ENCODE measurements around the gene GPR135. TPM values are rescaled to one million over a fixed set of nuclear protein-coding genes. Genes with fewer than 3 reads are reported as not detected.

GPR135 gene
- polyA plus RNA-seq, 2 of the 4 experiments (the other 2 are of a cell fraction) = 1.5 to 3.6 TPM

- TF ChIP-seq ATOH8 (CRISPR knock-in tag; IDR thresholded peaks at IDR 0.05; ENCODE audit: low read depth) (no peak), FOSL2 (IDR thresholded peaks at IDR 0.05) (peak; percentile 40; the same call in 1 of the 2 replicates), FOSL2 (CRISPR knock-in tag; IDR thresholded peaks at IDR 0.05) (peak; percentile 66), HDAC2 (IDR thresholded peaks at IDR 0.05) (no peak), KDM5A (IDR thresholded peaks at IDR 0.05) (no peak), CBX2 (IDR thresholded peaks at IDR 0.05; ENCODE audit: borderline replicate concordance, low read depth) (no peak), JUNB (IDR thresholded peaks at IDR 0.05) (peak; percentile 84), EP300 (IDR thresholded peaks at IDR 0.05) (peak; percentile 45 to 60; a peak in 2 of 5 replicates), HMGXB4 (CRISPR knock-in tag; IDR thresholded peaks at IDR 0.05; ENCODE audit: borderline replicate concordance) (no peak), EHMT2 (IDR thresholded peaks at IDR 0.05; ENCODE audit: low read depth) (no peak), ZC3H11A (IDR thresholded peaks at IDR 0.05) (no peak), RAD21 (conservative IDR thresholded peaks at IDR 0.05 in 1 of 2, IDR thresholded peaks at IDR 0.05 in 1 of 2) (no peak), EHF (CRISPR knock-in tag; IDR thresholded peaks at IDR 0.05) (no peak), CBX8 (IDR thresholded peaks at IDR 0.05) (no peak), MYC (IDR thresholded peaks at IDR 0.05; ENCODE audit: borderline replicate concordance, low read length) (no peak), ZNF302 (CRISPR knock-in tag; IDR thresholded peaks at IDR 0.05) (no peak), MAFK (IDR thresholded peaks at IDR 0.05; ENCODE audit: partially characterized antibody) (no peak), E2F6 (IDR thresholded peaks at IDR 0.05; ENCODE audit: borderline replicate concordance, low read depth) (no peak), KDM1A (IDR thresholded peaks at IDR 0.05; ENCODE audit: low read depth) (no peak), GATA3 (IDR thresholded peaks at IDR 0.05; ENCODE audit: borderline replicate concordance) (peak; percentile 63; the same call in 1 of the 2 replicates), FOXS1 (CRISPR knock-in tag; IDR thresholded peaks at IDR 0.05) (no peak), TP53 (CRISPR knock-in tag; IDR thresholded peaks at IDR 0.05) (no peak), ZSCAN20 (CRISPR knock-in tag; IDR thresholded peaks at IDR 0.05) (no peak), HOXB5 (CRISPR knock-in tag; IDR thresholded peaks at IDR 0.05) (no peak), HEYL (CRISPR knock-in tag; IDR thresholded peaks at IDR 0.05) (no peak), CHD2 (IDR thresholded peaks at IDR 0.05; ENCODE audit: low read length, partially characterized antibody) (no peak), RARB (CRISPR knock-in tag; IDR thresholded peaks at IDR 0.05) (no peak)
Measured at GRCh38 chr14:59481871-59482540, 16.8 kb upstream of the GPR135 start (continued).

GRCh38 chr14:59481407-59481806, 16.2 kb upstream of the GPR135 start:
- Histone ChIP-seq H3K4me1 (peaks cover 56% of the 10 kb centered on the region), H3K4me3 (peak overlapping the region; percentile 82), H3K9me3 (no peaks in the 10 kb centered on the region), H3K27ac (peak overlapping the region; percentile 98), H3K4me2 (peak overlapping the region; percentile 78)
- FAIRE-seq (no peak), ATAC-seq (no peak), DNase-seq (ENCODE audit: low read depth in 1 of 2, low spot score in 1 of 2) (no peak)
- TF ChIP-seq CEBPB (IDR thresholded peaks at IDR 0.05) (no peak), POLR2AphosphoS2 (conservative IDR thresholded peaks at IDR 0.05; ENCODE audit: low read length) (no peak), NFE2L2 (conservative IDR thresholded peaks at IDR 0.05; ENCODE audit: low read length) (no peak), MAFK (IDR thresholded peaks at IDR 0.05; ENCODE audit: partially characterized antibody) (no peak)
- ChIA-PET POLR2A (no interaction called here), CTCF (interaction anchor here (0.7 to 1.1 kb wide), 3 partner anchors 11 to 1080 kb away, joined by 3 to 6 read pairs (median 3); no protein-coding TSS in a partner anchor)
- WGBS (ENCODE audit: missing lambda C conversion rate) = 77% methylated on average over 2 of the region's 2 CpGs

Data from A549 (cell line).